Tibial nerve (tissue), 4 donors: ENCODE data around the gene OTOG.

Experiments
- EP300 ChIP-seq, 2 donors: sonication (generic); formaldehyde crosslinking; IDR thresholded peaks; one replicate each; pipeline ENCODE4 v1.6.1; 2017; ENCODE audit warnings: antibody characterized with exemption in 2 of 2, mild to moderate bottlenecking in 1 of 2
- POLR2A ChIP-seq, 2 donors: fragments of 450-650 bp; IDR thresholded peaks; one replicate each; pipeline ENCODE4 v1.6.1; 2017; ENCODE audit warnings: antibody characterized with exemption in 2 of 2, mild to moderate bottlenecking in 2 of 2, moderate library complexity in 2 of 2
- TF ChIP-seq, protein P1 (sequence below), 5 experiments: fragments of 200-600 bp in 3 of 5; fragments of 450-650 bp in 2 of 5; sonication (generic) in 3 of 5; IDR thresholded peaks; one replicate each; pipeline ENCODE4 v1.5.1; 2016 to 2019; ENCODE audit warnings: antibody characterized with exemption in 5 of 5, mild to moderate bottlenecking in 3 of 5, moderate library complexity in 2 of 5

DNA sequence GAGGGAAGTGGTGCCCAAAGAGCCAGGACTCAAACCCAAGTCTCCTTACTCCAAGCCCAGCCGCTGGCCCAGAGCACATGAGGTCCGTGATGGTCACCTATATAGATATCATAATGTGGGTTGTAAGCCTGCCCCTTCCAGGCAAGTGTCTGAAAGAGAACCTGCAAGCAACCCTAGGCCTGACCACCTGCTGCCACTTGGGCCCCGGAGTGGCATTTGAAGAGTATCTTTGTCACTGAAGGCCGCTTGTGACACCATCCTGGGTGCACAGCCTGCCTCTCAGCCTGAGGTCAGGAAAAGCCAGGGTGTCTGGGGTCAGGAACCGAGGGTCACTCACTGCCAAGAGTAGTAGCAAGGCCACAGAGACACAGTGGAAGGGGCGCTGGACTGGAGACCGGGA, 32.4 kb downstream of the OTOG start:
- TF ChIP-seq, protein P1, sequence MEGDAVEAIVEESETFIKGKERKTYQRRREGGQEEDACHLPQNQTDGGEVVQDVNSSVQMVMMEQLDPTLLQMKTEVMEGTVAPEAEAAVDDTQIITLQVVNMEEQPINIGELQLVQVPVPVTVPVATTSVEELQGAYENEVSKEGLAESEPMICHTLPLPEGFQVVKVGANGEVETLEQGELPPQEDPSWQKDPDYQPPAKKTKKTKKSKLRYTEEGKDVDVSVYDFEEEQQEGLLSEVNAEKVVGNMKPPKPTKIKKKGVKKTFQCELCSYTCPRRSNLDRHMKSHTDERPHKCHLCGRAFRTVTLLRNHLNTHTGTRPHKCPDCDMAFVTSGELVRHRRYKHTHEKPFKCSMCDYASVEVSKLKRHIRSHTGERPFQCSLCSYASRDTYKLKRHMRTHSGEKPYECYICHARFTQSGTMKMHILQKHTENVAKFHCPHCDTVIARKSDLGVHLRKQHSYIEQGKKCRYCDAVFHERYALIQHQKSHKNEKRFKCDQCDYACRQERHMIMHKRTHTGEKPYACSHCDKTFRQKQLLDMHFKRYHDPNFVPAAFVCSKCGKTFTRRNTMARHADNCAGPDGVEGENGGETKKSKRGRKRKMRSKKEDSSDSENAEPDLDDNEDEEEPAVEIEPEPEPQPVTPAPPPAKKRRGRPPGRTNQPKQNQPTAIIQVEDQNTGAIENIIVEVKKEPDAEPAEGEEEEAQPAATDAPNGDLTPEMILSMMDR (IDR thresholded peaks at IDR 0.05): no peak
- no peak for TF ChIP-seq POLR2A (IDR thresholded peaks at IDR 0.05)
- no peak for TF ChIP-seq EP300 (IDR thresholded peaks at IDR 0.05)
